Ishikawa (cell line): Measurements from ENCODE around the gene MAOB.

Experiments used
- CEBPB ChIP-seq: IDR thresholded peaks from 2 replicates; pipeline ENCODE4 v1.6.1; 2012
- CREB1 ChIP-seq: IDR thresholded peaks from 2 replicates; pipeline ENCODE4 v1.6.1; 2012; ENCODE audit warnings: low read depth
- EGR1 ChIP-seq: IDR thresholded peaks from 2 replicates; pipeline ENCODE4 v1.6.1; 2012
- EP300 ChIP-seq: IDR thresholded peaks from 2 replicates; pipeline ENCODE4 v1.6.1; 2012; ENCODE audit warnings: borderline replicate concordance
- FOXM1 ChIP-seq: IDR thresholded peaks from 2 replicates; pipeline ENCODE4 v1.6.1; 2012; ENCODE audit warnings: low read depth, borderline replicate concordance
- MAX ChIP-seq: IDR thresholded peaks from 2 replicates; pipeline ENCODE4 v1.6.1; 2012
- NFIC ChIP-seq: IDR thresholded peaks from 2 replicates; pipeline ENCODE4 v1.6.1; 2012
- RAD21 ChIP-seq: IDR thresholded peaks from 2 replicates; pipeline ENCODE4 v1.6.1; 2012; ENCODE audit warnings: low read depth
- REST ChIP-seq: IDR thresholded peaks from 2 replicates; pipeline ENCODE4 v1.6.1; 2012; ENCODE audit warnings: low read depth, mild to moderate bottlenecking
- TAF1 ChIP-seq: IDR thresholded peaks from 2 replicates; pipeline ENCODE4 v1.6.1; 2012; ENCODE audit warnings: low read depth, mild to moderate bottlenecking
- TCF12 ChIP-seq: IDR thresholded peaks from 2 replicates; pipeline ENCODE4 v1.6.1; 2012; ENCODE audit warnings: low read depth
- TEAD4 ChIP-seq: IDR thresholded peaks from 2 replicates; pipeline ENCODE4 v1.6.1; 2012
- USF1 ChIP-seq: IDR thresholded peaks from 2 replicates; pipeline ENCODE4 v1.6.1; 2012
- YY1 ChIP-seq: IDR thresholded peaks from 2 replicates; pipeline ENCODE4 v1.6.1; 2012; ENCODE audit warnings: low read depth
- ZBTB7A ChIP-seq: IDR thresholded peaks from 2 replicates; pipeline ENCODE4 v1.6.1; 2012; ENCODE audit warnings: low read depth

MAOB gene

GRCh38 chrX:43862434-43862833, 19.8 kb downstream of the MAOB start:
- TF ChIP-seq CREB1, result no peak
- TF ChIP-seq ZBTB7A, result no peak
- TF ChIP-seq RAD21, result no peak
- no peak for TF ChIP-seq REST
- TF ChIP-seq USF1, result no peak
- no peak for TF ChIP-seq NFIC
- TF ChIP-seq TCF12, result no peak
- TF ChIP-seq FOXM1, result no peak
- TF ChIP-seq EP300, result no peak
- TF ChIP-seq MAX, result no peak

- TF ChIP-seq REST (no peak), MAX (no peak), NFIC (no peak), TAF1 (no peak), RAD21 (no peak), CREB1 (no peak), USF1 (no peak), CEBPB (no peak), FOXM1 (no peak), TEAD4 (no peak), EP300 (no peak), TCF12 (no peak), EGR1 (no peak)
Measured at GRCh38 chrX:43861750-43862149, 20.5 kb downstream of the MAOB start.

- TF ChIP-seq CEBPB (no peak), EP300 (no peak), NFIC (no peak), MAX (no peak), USF1 (no peak), CREB1 (no peak), TAF1 (no peak), RAD21 (no peak), TCF12 (no peak), REST (no peak), ZBTB7A (no peak), FOXM1 (no peak), EGR1 (no peak), YY1 (no peak)
Measured at GRCh38 chrX:43860646-43861370, 21.4 kb downstream of the MAOB start.

- no peak for TF ChIP-seq NFIC
- TF ChIP-seq ZBTB7A, result no peak
- no peak for TF ChIP-seq YY1
- TF ChIP-seq TEAD4, result no peak
- no peak for TF ChIP-seq RAD21
- TF ChIP-seq USF1, result no peak
- no peak for TF ChIP-seq CEBPB
- TF ChIP-seq REST, result no peak
- no peak for TF ChIP-seq EP300
- TF ChIP-seq MAX, result no peak
- TF ChIP-seq CREB1, result no peak
- no peak for TF ChIP-seq EGR1
- no peak for TF ChIP-seq TAF1
- TF ChIP-seq TCF12, result no peak
- TF ChIP-seq FOXM1, result no peak
Measured at GRCh38 chrX:43853225-43853828, 28.9 kb downstream of the MAOB start.
